ENCODE data around the gene STIMATE. TPM values are rescaled to one million over a fixed set of nuclear protein-coding genes. Genes with fewer than 3 reads are reported as not detected.

STIMATE gene
- polyA plus RNA-seq, 1 donor from 2014 or later = 14.6 TPM

GRCh38 chr3:52874864-52875587 lies 22.3 kb downstream of the STIMATE start:
- H2AFZ ChIP-seq (ENCODE audit: low read depth, low read length) = no peak overlapping the region
- no peaks in the 10 kb centered on the region for H3K27me3 ChIP-seq (ENCODE audit: insufficient read depth, low read depth, low read length)
- no peak overlapping the region for H3K4me3 ChIP-seq (ENCODE audit: low read length)
- TF ChIP-seq RAD21 (conservative IDR thresholded peaks at IDR 0.05) (no peak), REST (IDR thresholded peaks at IDR 0.05; ENCODE audit: borderline replicate concordance) (no peak), TAF1 (IDR thresholded peaks at IDR 0.05; ENCODE audit: low read depth) (no peak), EZH2 (IDR thresholded peaks at IDR 0.05; ENCODE audit: borderline replicate concordance, insufficient read depth, low read length, poor library complexity, severe bottlenecking) (no peak), MXI1 (conservative IDR thresholded peaks at IDR 0.05; ENCODE audit: poor library complexity, severe bottlenecking) (no peak), CTCF (IDR thresholded peaks at IDR 0.05; ENCODE audit: poor library complexity, severe bottlenecking) (no peak), SMC3 (conservative IDR thresholded peaks at IDR 0.05; ENCODE audit: poor library complexity) (no peak), EP300 (conservative IDR thresholded peaks at IDR 0.05; ENCODE audit: poor library complexity, severe bottlenecking) (no peak), POLR2AphosphoS5 (IDR thresholded peaks at IDR 0.05) (no peak)
- H3K4me2 ChIP-seq (ENCODE audit: low read length) = no peak overlapping the region
- no peak overlapping the region for H3K9ac ChIP-seq (ENCODE audit: low read length)
- no peaks in the 10 kb centered on the region for H3K36me3 ChIP-seq (ENCODE audit: insufficient read depth, low read length)
- no peaks in the 10 kb centered on the region for H3F3A ChIP-seq (ENCODE audit: insufficient read depth, low read length, poor library complexity, severe bottlenecking)
- H3K9me3 ChIP-seq (ENCODE audit: low read length) = no peaks in the 10 kb centered on the region
- no peaks in the 10 kb centered on the region for H3K79me2 ChIP-seq (replicated peaks; ENCODE audit: insufficient read depth, low read length)
- no peaks in the 10 kb centered on the region for H4K20me1 ChIP-seq (ENCODE audit: insufficient read depth)
- H3K27ac ChIP-seq (ENCODE audit: low read length) = no peak overlapping the region
- no peaks in the 10 kb centered on the region for H3K9me2 ChIP-seq (ENCODE audit: insufficient read depth, low read length)

- Histone ChIP-seq H3K4me2 (ENCODE audit: low read length) (no peak overlapping the region), H3F3A (ENCODE audit: insufficient read depth, low read length, poor library complexity, severe bottlenecking) (no peaks in the 10 kb centered on the region), H3K79me2 (replicated peaks; ENCODE audit: insufficient read depth, low read length) (no peaks in the 10 kb centered on the region), H3K4me3 (ENCODE audit: low read length) (no peak overlapping the region), H3K36me3 (ENCODE audit: insufficient read depth, low read length) (no peaks in the 10 kb centered on the region), H3K9me3 (ENCODE audit: low read length) (no peaks in the 10 kb centered on the region), H3K27me3 (ENCODE audit: insufficient read depth, low read depth, low read length) (no peaks in the 10 kb centered on the region), H3K9me2 (ENCODE audit: insufficient read depth, low read length) (no peaks in the 10 kb centered on the region), H3K9ac (ENCODE audit: low read length) (no peak overlapping the region), H3K27ac (ENCODE audit: low read length) (no peak overlapping the region), H4K20me1 (ENCODE audit: insufficient read depth) (no peaks in the 10 kb centered on the region), H2AFZ (ENCODE audit: low read depth, low read length) (no peak overlapping the region)
- no peak for TF ChIP-seq TAF1 (IDR thresholded peaks at IDR 0.05; ENCODE audit: low read depth)
- no peak for TF ChIP-seq CTCF (IDR thresholded peaks at IDR 0.05; ENCODE audit: poor library complexity, severe bottlenecking)
- no peak for TF ChIP-seq SMC3 (conservative IDR thresholded peaks at IDR 0.05; ENCODE audit: poor library complexity)
- no peak for TF ChIP-seq RAD21 (conservative IDR thresholded peaks at IDR 0.05)
- TF ChIP-seq EZH2 (IDR thresholded peaks at IDR 0.05; ENCODE audit: borderline replicate concordance, insufficient read depth, low read length, poor library complexity, severe bottlenecking) = no peak
- no peak for TF ChIP-seq POLR2AphosphoS5 (IDR thresholded peaks at IDR 0.05)
- no peak for TF ChIP-seq MXI1 (conservative IDR thresholded peaks at IDR 0.05; ENCODE audit: poor library complexity, severe bottlenecking)
- TF ChIP-seq REST (IDR thresholded peaks at IDR 0.05; ENCODE audit: borderline replicate concordance) = no peak
- no peak for TF ChIP-seq EP300 (conservative IDR thresholded peaks at IDR 0.05; ENCODE audit: poor library complexity, severe bottlenecking)
Measured at GRCh38 chr3:52874160-52874701, 23.1 kb downstream of the STIMATE start.

All from neural cell (in vitro differentiated cells).